HK-2 (cell line): ENCODE results near the gene KBTBD13.

Experiments
- DNase-seq: peaks from one replicate; pipeline ENCODE4 v3.0.0-alpha.2; 2018; ENCODE audit not compliant: unreplicated experiment

The KBTBD13 gene

DNA sequence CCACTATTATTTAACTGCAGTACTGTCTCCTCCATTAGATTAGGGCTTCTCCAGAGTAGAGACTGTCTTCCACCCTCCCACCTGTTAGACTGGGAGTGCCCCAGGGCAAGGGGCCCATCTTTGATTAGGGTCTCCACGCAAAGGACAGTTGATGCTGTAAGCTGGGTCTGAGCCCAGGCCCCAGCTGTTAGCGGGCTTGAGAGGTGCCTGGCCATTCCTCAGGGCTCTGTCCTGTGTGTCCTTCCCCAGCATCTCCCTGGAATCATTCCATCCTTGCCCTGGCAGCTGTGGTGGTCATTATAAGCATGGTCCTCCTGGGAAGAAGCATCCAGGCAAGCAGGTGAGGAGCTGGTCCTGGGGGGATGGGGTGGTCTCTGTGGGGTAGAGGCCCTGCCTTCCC is 25.3 kb upstream of the KBTBD13 start:
- DNase-seq: no peak

DNA sequence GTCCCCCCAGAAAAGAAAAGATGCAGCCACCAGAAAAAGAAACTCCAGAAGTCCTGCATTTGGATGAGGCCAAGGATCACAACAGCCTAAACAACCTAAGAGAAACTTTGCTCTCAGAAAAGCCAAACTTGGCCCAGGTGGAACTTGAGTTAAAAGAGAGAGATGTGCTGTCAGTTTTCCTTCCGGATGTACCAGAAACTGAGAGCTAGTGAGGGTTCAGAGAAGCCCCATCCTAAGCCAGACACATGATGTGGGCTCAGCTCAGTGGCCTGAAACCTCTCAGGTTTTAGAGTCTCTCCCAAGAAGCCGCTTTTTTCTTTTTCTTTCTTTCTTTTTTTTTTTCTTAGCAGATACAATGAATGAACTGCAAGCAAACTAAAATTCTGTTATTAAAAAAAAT is 23.6 kb upstream of the KBTBD13 start:
- no peak for DNase-seq

DNA sequence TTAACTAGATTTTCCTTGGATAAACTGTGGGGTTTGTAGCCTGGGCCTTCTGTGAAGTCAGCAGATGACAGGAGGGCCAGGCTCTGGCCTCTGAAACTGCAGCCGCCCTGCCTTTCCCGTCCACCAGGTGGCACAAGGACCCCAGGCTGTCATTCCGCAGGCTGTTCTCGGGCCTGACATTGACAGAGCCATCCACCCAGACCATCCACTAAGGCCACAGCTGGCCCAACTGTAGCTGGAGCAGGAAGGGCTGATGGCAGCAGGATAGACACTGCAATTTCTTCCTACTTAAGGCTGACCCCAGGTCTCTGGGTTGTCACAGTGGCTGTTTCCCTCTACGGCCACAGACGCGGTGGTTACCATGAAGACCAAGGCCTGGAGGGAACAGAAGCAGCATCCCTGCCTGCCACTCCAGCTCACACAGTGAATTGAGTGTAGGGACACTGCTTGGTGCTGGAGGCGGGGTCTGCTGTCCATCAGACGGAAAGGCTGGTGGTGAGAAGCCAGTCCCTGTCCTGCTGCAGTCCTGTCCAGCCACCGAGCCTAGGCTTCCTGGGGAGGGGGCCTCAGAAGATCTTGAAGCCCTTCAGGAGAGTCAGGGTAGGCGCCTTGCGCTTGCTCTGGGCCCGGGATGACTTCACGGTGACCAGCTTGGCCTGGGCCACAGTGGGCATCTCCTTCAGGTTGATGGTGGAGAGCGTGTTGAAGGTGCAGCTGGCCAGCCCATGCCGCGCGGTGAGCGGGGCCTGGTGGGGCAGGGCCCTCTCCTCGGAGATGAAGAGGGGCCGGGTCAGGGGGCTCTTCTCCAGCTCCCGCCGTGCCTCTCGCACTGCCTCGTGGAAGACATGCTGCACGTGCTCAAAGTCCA is 22.0 kb upstream of the KBTBD13 start:
- DNase-seq: peak; percentile 72

DNA sequence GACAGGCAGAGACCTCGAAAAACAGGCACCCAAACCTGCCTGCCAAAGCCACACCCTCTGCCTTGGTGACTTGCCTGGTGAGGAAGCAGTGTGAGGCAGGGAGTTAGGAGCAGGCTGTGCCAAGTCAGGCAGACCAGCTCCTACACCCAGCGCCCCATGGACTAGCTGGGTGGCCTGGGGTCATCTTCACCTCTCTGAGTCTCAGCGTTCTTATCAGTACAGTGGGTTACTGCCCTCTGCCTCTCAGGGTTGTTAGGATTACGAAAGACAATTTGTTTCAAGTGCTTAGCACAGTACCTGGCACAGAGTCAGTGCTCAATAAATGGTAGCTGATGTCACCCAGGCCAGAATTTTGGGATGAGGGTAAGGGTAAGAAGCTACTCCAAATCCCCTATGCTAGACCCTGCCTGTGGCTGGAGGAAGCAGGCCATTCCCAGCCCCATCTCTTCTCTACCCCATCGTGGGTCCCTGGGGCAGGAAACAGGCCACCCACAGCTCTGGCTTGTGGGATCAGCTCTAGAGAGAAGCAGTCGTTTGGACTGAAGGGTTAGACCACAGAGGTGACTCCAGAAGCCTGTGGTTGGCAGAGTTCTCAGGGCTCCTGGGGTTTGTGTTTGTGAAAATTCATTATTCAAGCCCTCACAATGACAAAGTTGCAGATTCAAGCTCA is 21.2 kb upstream of the KBTBD13 start:
- DNase-seq: no peak

DNA sequence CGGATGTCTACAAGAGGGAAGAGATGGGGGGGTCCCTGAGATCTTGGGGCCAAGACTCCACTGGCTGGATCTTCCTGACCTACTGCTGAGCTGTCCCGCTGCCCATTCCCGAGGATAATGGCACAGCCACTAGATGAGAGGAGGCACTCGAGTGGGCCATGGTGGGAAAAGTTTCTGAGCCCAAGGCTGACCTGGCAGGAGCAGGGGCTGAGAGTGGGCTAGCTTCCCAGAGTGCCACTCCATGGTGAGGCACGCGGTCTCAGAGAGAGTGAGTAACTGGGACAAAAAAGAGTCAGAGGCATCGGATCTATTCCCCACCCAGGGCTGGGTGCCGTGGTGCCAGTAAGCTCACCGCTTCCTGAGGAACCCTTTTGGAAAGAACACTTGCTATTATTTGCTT is 20.4 kb upstream of the KBTBD13 start:
- no peak for DNase-seq

DNA sequence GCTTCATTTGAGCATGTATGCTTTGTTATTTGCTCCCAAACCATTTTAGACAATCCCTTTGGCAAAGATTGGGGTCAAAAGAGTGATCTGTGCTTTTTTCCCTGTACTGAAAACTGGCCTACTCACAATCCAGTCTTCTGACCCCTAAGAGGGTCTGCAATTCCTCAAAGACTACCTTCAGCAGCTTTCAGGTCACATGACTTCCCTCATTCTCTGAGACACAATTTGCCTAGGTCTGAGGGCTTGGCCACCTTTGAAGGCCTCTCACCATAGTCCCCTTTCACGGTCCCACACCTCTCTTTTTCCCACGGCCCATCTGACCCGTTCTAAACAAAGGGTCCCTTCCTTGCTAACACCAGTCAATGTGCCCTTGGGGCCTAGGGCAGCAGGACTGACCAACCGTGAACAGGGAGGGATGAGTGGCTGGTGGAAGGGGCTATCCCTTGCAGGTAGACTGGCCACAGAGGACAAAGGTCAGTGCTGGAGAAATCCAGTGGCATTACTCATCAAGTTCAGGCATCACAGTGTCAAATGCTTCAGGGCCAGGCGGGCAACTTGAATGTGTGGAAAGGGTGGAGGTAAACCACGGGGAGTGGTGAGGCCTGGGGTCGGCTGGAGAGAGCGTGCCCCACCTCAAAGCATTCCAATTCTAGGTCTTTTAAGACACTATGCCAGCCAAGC is 19.5 kb upstream of the KBTBD13 start:
- DNase-seq: peak; percentile 73

DNA sequence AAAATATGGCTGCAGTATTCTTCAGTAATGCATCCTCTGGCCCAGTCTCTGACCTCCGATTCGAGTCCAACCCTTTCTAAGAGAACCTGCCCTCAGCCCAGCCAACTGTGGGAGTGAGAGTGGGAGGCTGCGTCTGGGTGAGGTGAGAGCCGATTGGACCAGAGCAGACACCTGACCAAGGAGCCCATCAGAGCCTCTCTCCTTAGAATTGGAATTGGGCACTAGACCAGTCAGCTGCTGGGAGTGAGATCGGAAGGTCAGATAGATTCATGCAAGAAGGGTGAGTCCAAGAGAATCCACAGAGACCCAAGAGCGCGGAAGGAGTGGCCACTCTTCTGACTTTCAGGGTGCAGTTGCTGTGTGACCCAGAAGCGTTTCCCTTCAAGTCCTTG is 19.0 kb upstream of the KBTBD13 start:
- no peak for DNase-seq

DNA sequence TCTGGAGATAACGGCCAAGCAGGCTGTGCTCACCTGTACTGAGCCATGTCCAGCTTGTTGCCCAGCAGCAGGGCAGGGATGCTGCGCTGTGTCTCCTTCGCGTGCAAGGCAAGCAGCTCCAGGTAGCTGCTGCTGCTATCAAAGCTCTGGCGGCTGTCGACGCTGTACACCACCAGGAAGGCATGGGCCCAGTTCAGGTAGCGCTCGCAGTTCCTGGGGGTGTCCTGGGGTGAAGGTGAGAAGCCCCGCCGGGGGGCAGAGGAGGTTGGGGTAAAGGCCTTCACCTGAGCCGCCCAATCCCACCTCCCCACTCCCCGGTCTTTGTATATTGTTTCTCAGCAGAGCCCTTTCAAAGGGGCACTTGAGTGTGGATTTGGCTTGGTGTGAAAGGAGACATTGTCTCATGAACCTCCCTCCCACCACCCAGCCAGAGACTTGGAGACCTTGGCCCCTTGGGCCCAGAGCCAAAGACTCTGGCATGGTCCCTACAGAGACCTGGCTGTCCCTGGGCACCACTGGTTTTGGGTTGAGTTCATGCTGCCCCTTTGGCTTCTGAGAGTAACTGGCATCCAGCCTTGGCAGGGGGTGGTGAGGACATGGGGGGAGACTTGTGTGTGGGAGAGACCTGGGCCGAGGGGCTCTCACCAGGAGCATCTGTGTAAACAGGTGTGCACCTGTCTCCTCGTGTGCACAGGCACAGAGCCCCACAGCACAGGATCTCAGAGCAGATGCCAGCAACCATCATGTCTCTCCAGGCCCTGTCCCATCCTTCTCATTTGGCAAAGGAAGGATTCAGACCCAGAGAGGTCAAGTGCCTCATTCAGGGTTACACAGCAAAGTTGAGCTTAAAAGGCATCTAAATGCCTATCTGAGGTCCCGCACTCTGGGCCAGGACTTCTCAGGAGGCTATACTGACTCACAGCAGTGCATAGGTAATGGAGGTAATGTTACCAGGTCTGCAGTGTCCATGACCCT is 17.9 kb upstream of the KBTBD13 start:
- DNase-seq: no peak

DNA sequence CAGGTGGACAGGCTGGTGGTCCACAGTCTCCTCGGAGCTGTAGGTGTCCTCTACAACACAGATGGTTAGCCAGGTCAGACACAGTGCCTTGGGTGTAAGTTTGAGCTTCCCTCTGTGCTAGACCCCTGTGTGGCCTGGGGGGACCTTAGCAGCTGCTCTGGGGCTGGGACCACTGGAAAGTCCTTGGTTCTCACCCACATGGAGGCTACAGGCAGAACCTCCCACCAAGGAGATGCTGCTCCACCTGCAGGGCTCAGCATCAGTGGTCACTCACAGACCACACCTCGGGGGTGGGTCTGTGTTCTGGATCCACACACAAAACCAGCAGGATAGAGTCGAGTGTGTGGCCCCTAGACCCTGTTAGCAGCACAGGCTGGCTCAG is 17.2 kb upstream of the KBTBD13 start:
- DNase-seq: no peak

DNA sequence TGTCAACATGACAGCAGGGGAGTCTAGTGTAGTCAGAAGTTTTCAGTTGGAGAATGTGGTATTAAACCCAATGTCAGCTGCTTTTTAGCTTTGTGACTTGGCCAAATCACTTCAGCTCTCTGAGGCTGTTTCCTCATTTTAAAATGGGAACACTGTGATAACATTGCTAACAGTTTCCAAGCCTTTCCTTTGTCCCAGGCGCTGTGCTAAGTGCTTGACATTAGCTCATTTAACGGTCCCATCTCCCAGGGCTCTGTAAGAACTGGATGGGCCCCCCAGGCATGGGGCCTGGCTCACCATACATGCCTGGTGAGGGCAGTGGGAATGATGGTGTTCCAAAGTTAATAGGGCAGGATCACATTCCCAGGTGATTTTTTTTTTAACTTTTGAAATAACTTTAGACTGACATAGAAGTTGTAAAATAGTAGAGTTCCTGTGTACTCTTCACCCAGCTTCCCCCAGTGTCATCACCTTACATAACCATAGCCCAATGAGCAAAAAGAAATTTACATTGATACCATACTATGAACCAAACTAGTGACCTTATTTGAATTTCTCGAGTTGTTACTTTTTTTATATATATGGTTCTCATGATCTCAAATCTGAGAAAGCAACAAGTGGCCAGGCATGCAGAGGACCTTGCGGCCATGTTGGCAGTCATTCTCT is 16.5 kb upstream of the KBTBD13 start:
- DNase-seq: no peak

DNA sequence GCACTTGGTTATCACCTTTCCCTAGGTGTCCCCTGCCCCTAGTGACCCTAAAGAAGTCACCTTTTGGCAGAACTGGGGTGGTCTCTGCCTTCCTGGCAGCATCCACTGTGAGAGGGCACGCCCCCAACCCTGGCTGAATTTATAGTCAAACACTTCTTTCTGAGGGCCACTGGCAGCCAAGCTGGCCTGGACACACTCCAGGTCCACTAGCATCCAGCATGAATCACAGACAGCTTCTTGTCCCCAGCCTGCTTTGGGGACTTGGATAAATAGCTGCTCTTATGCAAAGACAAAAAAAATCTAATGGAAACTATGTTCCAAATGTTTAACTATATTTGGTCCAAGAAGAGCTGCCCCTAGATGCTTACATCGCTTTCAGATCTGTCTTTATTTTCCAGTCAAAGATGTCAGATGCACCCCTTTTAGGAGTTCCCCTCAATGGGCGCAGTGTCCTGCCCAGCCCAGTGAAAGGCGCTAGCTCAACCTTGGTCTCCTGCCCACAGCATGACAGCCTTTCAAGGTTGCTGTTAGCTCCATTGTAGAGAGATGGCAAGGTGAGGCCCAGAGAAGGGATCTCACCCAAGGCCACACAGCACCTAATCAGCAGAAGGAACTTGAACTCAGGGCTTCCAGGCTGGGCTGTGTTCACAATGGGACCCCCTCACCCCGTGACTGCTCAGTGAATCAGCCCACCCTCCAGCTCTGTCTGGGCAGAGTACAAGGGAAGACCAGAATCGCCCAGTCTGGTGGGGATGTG is 15.7 kb upstream of the KBTBD13 start:
- no peak for DNase-seq

DNA sequence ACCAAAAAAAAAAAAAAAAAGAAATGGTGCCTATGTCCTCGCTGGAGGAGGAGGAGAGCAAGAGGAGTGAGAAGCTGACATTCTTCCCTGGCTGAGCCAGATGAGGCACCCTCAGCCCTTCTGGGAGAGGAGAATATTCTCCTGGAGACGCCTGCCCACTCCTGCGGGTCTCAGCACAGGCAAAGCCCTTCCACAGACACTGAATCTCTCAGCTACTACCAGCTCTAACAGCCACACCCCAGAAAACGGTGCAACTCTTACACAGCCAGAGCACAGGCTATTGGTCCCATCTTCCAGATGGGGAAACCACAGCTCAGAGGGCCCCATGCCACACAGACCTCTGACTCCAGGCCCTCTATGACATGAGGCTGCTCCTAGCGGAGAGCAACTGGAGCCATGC is 14.5 kb upstream of the KBTBD13 start:
- no peak for DNase-seq

DNA sequence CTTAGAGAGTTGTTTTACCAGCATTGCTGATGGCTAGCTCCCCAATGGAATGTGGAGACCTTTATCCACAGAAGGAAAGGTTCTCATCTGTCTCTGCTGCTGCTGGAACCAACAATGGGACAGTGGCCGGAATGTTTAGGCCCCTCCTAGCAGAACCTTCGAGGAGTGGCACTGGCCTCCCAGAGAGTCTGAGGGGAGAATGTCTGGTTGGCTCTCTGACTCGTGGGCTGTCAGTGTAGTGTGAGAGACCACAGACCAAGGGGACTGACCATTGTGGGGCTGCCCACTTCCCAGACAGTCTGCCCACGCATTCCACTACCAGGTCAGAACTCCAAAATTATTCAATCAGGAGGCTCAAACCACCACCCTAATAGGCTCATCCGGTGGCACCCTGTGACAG is 13.8 kb upstream of the KBTBD13 start:
- DNase-seq: no peak

DNA sequence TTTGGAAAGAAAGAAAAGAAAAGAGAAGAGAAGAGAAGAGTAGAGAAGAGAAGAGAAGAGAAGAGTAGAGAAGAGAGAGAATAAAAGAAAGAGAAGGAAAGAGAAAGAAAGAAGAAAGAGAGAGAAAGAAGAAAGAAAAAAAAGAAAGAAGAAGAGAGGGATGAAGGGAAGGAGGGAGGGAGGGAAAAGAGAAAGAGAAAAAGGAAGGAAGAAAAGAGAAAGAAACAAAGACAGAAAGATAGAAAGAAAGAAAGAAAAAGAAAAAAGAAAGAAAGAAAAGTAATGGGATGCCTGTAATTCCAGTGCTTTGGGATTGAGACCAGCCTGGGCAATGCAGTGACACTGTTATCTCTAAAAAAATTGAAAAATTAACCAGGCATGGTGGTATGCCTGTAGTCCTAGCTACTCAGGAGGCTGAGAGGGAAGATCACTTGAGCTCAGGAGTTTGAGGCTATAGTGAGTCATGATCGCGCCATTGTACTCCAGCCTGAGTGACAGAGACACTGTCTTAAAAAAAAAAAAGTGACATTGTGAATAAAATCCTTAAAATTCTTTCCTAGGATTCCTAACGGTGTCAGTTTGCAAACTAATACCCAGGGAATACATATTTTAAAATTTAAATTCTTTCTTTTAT is 10.4 kb upstream of the KBTBD13 start:
- no peak for DNase-seq

DNA sequence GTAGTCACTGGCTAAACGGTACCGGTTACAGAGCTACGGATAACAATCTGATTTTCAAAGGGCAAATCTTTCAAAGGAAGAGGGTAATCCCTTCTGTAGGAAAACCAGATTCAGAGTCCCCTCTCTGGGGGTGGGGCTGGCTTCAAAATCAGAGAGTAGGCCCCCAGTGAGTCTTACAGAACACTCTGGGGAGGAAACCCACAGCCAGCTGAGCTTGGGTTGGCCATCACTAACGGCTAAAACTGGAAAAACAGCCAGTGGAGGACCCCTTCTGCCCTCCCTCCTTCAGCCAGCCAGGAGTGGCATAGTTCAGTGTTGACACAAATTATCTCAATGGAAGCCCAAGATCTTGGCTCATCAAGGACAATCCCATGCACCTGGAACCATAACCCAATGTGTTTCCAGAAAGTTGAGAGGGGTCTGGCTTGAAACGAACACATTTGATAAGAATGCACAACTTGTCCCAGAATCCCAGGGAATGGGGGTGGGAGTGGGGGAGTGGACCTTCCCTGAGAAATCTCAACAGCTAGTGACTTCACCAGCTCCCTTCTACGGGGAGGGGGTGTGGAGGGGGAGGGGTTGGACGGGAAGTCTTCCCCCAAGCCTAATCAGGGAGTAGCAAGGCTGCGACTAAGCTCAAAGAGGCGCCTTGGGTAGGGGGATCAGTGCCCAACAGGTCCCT is 9.8 kb upstream of the KBTBD13 start:
- DNase-seq: no peak

DNA sequence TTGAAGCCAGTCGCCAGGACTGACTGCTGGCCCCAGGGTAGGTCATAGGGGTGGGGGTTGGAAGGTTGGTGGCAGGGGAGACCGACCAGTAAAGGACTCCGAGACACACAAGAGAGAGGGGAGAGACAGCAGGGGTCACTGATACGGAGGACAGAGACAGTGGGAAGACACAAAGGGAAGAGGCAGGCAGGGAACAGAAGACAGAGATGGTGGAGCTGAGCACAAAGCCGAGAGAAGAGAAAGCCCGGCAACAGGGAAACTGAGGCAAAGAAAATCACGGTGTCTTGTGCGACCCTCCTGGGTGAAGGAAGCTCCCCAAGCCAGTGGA is 9.3 kb upstream of the KBTBD13 start:
- no peak for DNase-seq

DNA sequence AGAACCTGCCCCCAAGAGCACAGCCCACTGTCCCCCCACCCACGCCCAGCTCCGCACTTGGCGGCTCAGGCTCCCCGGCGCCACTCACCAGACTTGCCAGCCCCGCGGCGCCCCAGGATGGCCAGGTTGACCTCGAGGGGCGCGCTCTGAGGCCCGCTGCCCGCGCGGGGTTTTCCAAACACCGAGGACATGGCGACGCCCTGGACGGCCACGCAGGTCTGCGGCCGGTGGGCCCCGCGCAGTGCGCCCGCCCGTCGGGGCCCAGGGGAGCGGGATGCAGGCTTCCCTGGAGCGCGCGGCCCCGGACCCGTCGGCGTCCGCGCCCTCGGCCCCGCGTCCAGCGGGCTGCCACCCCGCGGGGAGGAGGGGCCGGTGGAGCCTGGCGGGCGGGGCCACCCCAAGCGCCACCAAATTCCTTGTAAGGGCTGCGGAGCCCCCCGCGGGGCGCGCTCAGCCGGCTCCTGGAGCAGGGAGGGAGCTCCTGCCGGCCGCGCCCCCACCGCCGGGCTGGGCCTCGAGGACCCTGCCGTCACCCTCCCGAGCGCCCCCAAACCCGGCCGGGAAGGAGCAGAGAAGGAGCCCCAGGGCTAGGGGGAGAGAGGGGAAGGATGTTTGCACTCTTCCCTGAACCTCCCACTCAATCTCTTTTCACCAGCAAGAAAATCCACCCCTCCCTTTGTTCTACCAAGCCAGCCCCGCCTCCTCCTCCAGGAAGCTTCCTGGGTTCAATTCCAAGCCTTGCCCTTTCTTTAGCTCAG is 8.7 kb upstream of the KBTBD13 start, which contains the start of gene RASL12:
Gene RASL12 (minus strand): TSS at position 347 of the 758 bp plus-strand sequence. CDS start 156 bp downstream, at position 191.
- DNase-seq: no peak

DNA sequence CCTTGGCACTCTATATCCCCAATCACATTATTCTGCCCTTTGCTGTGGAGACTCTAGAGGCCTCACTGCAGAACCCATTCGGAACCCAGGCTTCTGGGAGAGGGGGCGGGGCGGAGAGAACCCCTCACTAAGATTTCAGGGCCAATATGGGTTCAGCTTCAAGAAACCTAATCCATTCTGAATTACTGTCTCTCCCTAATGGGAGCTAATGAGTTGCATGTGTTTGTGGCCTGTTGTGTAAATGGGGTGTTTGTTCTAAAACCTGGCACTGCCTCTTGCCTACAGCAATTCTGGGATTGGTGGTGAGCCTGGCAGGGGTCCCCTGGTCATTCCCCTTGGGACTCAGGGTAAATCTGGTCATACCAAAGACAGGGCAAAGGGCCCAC is 8.2 kb upstream of the KBTBD13 start:
- DNase-seq: no peak

DNA sequence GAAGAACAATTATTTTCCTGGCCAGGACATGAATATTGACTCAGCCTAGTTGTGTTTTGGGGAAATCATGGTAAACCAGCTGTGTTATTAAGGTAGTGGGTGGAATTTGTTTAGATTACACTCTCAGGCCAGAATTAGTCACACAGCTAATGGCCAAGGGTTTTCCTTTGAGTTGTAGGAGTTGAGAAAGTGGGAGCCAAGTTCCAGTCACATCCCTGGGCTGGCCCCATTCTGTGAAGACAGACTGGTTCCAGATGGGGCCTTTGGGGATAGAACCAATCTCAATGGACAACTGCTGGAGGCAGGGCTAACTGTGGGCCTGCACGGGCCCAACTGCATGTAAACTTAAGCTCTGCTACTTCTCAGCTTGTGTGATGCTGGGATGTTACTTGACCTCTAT is 7.4 kb upstream of the KBTBD13 start:
- no peak for DNase-seq
